Endothelial cell of umbilical vein (primary cell): ENCODE measurements around the gene SH3PXD2B. TPM values are rescaled to one million over a fixed set of nuclear protein-coding genes. Genes with fewer than 3 reads are reported as not detected.

Experiments used
- BruUV-seq: library from RNA; stranded (reverse); fragments of 400-500 nt; replicated peaks from 2 replicates; lab custom pipeline; 2021; lab: Mats Ljungman, UMichigan
- CTCF ChIA-PET: fragments of 300-600, 350-600 bp; sonication (Branson Sonifier 250); formaldehyde crosslinking; loops from one replicate; lab custom pipeline; 2021; ENCODE audit warnings: antibody characterized with exemption, inconsistent platforms; lab: Charles Lee
- POLR2A ChIA-PET: fragments of 300-600, 350-600 bp; sonication (Branson Sonifier 250); formaldehyde crosslinking; loops from one replicate; lab custom pipeline; 2021; ENCODE audit warnings: antibody characterized with exemption, inconsistent platforms; lab: Charles Lee
- DNase-seq: peaks from one replicate; pipeline ENCODE4 v3.0.0-alpha.2; 2011; ENCODE audit warnings: low read depth, low spot score
- FAIRE-seq: peaks from 2 replicates; lab custom pipeline; 2011; peaks lifted over from hg19 to GRCh38; lab: Jason Lieb, UNC
- H2AFZ ChIP-seq: 2 replicates; pipeline ENCODE4 v1.6.0; 2012; ENCODE audit warnings: low read depth, low read length, control low read depth, inconsistent platforms
- H3K27ac ChIP-seq: 2 replicates; pipeline ENCODE4 v1.5.1; 2011; ENCODE audit warnings: low read depth, mild to moderate bottlenecking, control low read depth, low read length, moderate library complexity; ENCODE audit not compliant: insufficient read depth
- H3K27me3 ChIP-seq, 2 experiments: 2 replicates each; pipeline versions ENCODE4 v1.6.0 to v1.6.1; 2011; ENCODE audit warnings: low read length in 2 of 2, mixed read lengths in 1 of 2; ENCODE audit not compliant: control insufficient read depth in 2 of 2, insufficient read depth in 2 of 2
- H3K36me3 ChIP-seq, 2 experiments: 2 replicates in 1 of 2; 3 replicates in 1 of 2; pipeline ENCODE4 v1.5.1; 2011; ENCODE audit warnings: low read length in 2 of 2, mild to moderate bottlenecking in 1 of 2, moderate library complexity in 1 of 2; ENCODE audit not compliant: control insufficient read depth in 2 of 2, insufficient read depth in 2 of 2; ENCODE audit errors: extremely low read depth in 1 of 2
- H3K4me1 ChIP-seq: 3 replicates; pipeline ENCODE4 v1.5.1; 2011; ENCODE audit warnings: mild to moderate bottlenecking, low read length; ENCODE audit not compliant: control insufficient read depth, insufficient read depth; ENCODE audit errors: extremely low read depth
- H3K4me2 ChIP-seq: 2 replicates; pipeline ENCODE4 v1.6.1; 2011; ENCODE audit warnings: low read length, control low read depth, mixed read lengths; ENCODE audit not compliant: insufficient read depth
- H3K4me3 ChIP-seq, 3 experiments: fragments of 200-600 bp in 1 of 3; sonication (generic), shearing (Covaris generic) in 1 of 3; replicated peaks in 1 of 3; 2 replicates each; pipeline ENCODE4 v1.5.1; 2011 to 2016; ENCODE audit warnings: control low read depth in 3 of 3, low read length in 3 of 3, mild to moderate bottlenecking in 2 of 3, inconsistent platforms in 1 of 3, low read depth in 1 of 3, moderate library complexity in 1 of 3; ENCODE audit not compliant: insufficient read depth in 1 of 3
- H3K79me2 ChIP-seq: 2 replicates; pipeline ENCODE4 v1.6.0; 2012; ENCODE audit warnings: low read length, inconsistent platforms; ENCODE audit not compliant: control insufficient read depth, insufficient read depth
- H3K9ac ChIP-seq: replicated peaks from 2 replicates; pipeline ENCODE3; 2011; ENCODE audit warnings: low read length, control low read depth; ENCODE audit not compliant: insufficient read depth; ENCODE audit errors: extremely low read depth
- H3K9me1 ChIP-seq: replicated peaks from 3 replicates; pipeline ENCODE4 v1.6.0; 2011; ENCODE audit warnings: mild to moderate bottlenecking, low read length; ENCODE audit not compliant: control insufficient read depth, insufficient read depth; ENCODE audit errors: extremely low read depth
- H3K9me3 ChIP-seq: replicated peaks from 2 replicates; pipeline ENCODE4 v1.5.1; 2012; ENCODE audit warnings: low read length, inconsistent platforms; ENCODE audit not compliant: control insufficient read depth, insufficient read depth
- H4K20me1 ChIP-seq: replicated peaks from 2 replicates; pipeline ENCODE3; 2011; ENCODE audit warnings: mild to moderate bottlenecking, low read length; ENCODE audit not compliant: control insufficient read depth, insufficient read depth; ENCODE audit errors: extremely low read depth
- EZH2 ChIP-seq: IDR thresholded peaks from 2 replicates; pipeline ENCODE4 v1.6.1; 2012; ENCODE audit warnings: borderline replicate concordance, low read depth, mild to moderate bottlenecking, moderate library complexity, low read length, inconsistent platforms; ENCODE audit not compliant: severe bottlenecking
- FOS ChIP-seq: IDR thresholded peaks from 2 replicates; pipeline ENCODE4 v1.6.1; 2011; ENCODE audit warnings: mild to moderate bottlenecking, low read length, moderate library complexity, borderline replicate concordance; ENCODE audit not compliant: insufficient read depth
- GATA2 ChIP-seq: IDR thresholded peaks from 2 replicates; pipeline ENCODE4 v1.7.0; 2011; ENCODE audit warnings: low read depth, mild to moderate bottlenecking, moderate library complexity, mixed read lengths, low read length; ENCODE audit not compliant: insufficient read length, insufficient read depth
- JUN ChIP-seq: IDR thresholded peaks from 2 replicates; pipeline ENCODE4 v1.6.1; 2011; ENCODE audit warnings: borderline replicate concordance, low read depth; ENCODE audit not compliant: insufficient read length, insufficient read depth
- MYC ChIP-seq: IDR thresholded peaks from one replicate; pipeline ENCODE4 v1.6.1; 2011; ENCODE audit warnings: mild to moderate bottlenecking, low read depth, low read length
- POLR2A ChIP-seq: IDR thresholded peaks from 2 replicates; pipeline ENCODE4 v1.6.1; 2012; ENCODE audit warnings: low read depth, mild to moderate bottlenecking, control low read depth, low read length
- POLR2AphosphoS5 ChIP-seq: IDR thresholded peaks from 2 replicates; pipeline ENCODE4 v1.6.1; 2012; ENCODE audit warnings: low read depth, mild to moderate bottlenecking, control low read depth, low read length, moderate library complexity; ENCODE audit not compliant: insufficient read depth
- dilution Hi-C: fragments of 300-500 bp; cut with MboI; formaldehyde crosslinking; loops from one replicate; pipeline ENCODE4 v1.15.0; 2019; ENCODE audit warnings: low sequenced_read_pairs; ENCODE audit not compliant: extremely low pct_ligation_motif_present
- intact Hi-C: fragments of 100-400 bp; cut with micrococcal nuclease; formaldehyde crosslinking; loops from one replicate; pipeline ENCODE4 v1.10.0; 2022
- polyA plus RNA-seq, 4 experiments: library from polyadenylated mRNA; depleted of rRNA in 3 of 4; stranded (reverse) in 3 of 4; unstranded in 1 of 4; fragments of >200 nt; gene quantifications; 2 replicates each; pipeline versions ENCODE4 v1.2.1 to v1.2.3, GENCODE V29; 2011 to 2012; ENCODE audit warnings: missing spikeins in 1 of 4
- total RNA-seq: library from RNA; stranded (reverse); gene quantifications from 2 replicates; pipeline ENCODE4 v1.2.3, GENCODE V29; 2021
- TF ChIP-seq, protein P1 (sequence below): IDR thresholded peaks from 2 replicates; pipeline ENCODE4 v1.6.1; 2011; ENCODE audit not compliant: insufficient read depth, insufficient read length
- TF ChIP-seq, protein P2 (sequence below), 2 donors: IDR thresholded peaks; 1 replicate in 1 of 2; 2 replicates in 1 of 2; pipeline ENCODE4 v1.5.1; 2011; ENCODE audit warnings: low read length in 2 of 2, mild to moderate bottlenecking in 2 of 2, moderate library complexity in 2 of 2, control low read depth in 1 of 2, inconsistent platforms in 1 of 2, low read depth in 1 of 2; ENCODE audit not compliant: insufficient read depth in 1 of 2; ENCODE audit errors: extremely low read depth in 1 of 2

SH3PXD2B gene
- total and polyA plus RNA-seq, 2 donors (not counting 3 experiments of a cell fraction or from before 2014, with no cell fraction given), result 23.5 to 66.3 TPM

DNA sequence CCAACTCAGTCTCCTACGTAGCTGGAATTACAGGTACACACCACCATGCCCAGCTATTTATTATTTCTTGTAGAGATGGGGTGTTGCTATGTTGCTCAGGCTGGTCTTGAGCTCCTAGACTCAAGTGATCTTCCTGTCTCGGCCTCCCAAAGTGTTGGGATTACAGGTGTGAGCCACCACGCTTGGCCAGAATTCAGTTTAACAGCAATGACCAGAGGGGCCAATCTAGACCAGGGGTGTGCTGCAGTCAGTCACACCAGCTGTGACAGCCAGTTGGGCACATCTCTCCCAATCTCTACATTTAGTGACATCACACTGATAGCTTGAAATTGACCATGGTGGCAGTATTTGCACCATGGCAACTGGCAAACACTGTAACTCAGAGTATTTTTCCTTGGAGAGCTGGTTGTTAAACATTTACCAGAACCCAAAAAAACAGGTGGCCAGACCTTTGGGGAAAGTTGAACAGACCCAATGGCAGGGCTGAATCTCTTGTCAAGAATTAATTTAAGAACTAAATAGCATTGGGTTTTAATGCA is 103.0 kb downstream of the SH3PXD2B start:
- Histone ChIP-seq H3K4me2 (no peak overlapping the region), H3K9me1 (no peaks in the 10 kb centered on the region), H3K4me3 (no peak overlapping the region), H3K4me1 (peaks cover 6% of the 10 kb centered on the region), H3K9ac (no peak overlapping the region), H3K27ac (no peak overlapping the region), H3K27me3 (no peaks in the 10 kb centered on the region), H3K36me3 (peaks cover 17 to 39% of the 10 kb centered on the region in 2 experiments), H3K79me2 (no peaks in the 10 kb centered on the region), H3K9me3 (no peaks in the 10 kb centered on the region), H2AFZ (no peak overlapping the region), H4K20me1 (no peaks in the 10 kb centered on the region)
- DNase-seq (no peak), FAIRE-seq (no peak)
- dilution Hi-C loops, result no loop called here
- no TSS peak for BruUV-seq
- ChIA-PET POLR2A (no interaction called here), CTCF (interaction anchor here (0.8 kb wide), 1 partner anchor 101 kb away, joined by 3 read pairs; no protein-coding TSS in a partner anchor)
- no peak for TF ChIP-seq POLR2AphosphoS5
- TF ChIP-seq FOS, result no peak
- TF ChIP-seq, protein P1, sequence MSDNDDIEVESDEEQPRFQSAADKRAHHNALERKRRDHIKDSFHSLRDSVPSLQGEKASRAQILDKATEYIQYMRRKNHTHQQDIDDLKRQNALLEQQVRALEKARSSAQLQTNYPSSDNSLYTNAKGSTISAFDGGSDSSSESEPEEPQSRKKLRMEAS, result no peak
- no peak for TF ChIP-seq GATA2
- TF ChIP-seq MYC, result no peak
- no peak for TF ChIP-seq POLR2A
- no peak for TF ChIP-seq JUN
- no peak for TF ChIP-seq EZH2
- TF ChIP-seq, protein P2, sequence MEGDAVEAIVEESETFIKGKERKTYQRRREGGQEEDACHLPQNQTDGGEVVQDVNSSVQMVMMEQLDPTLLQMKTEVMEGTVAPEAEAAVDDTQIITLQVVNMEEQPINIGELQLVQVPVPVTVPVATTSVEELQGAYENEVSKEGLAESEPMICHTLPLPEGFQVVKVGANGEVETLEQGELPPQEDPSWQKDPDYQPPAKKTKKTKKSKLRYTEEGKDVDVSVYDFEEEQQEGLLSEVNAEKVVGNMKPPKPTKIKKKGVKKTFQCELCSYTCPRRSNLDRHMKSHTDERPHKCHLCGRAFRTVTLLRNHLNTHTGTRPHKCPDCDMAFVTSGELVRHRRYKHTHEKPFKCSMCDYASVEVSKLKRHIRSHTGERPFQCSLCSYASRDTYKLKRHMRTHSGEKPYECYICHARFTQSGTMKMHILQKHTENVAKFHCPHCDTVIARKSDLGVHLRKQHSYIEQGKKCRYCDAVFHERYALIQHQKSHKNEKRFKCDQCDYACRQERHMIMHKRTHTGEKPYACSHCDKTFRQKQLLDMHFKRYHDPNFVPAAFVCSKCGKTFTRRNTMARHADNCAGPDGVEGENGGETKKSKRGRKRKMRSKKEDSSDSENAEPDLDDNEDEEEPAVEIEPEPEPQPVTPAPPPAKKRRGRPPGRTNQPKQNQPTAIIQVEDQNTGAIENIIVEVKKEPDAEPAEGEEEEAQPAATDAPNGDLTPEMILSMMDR (IDR thresholded peaks at IDR 0.05; ENCODE audit: extremely low read depth in 1 of 2, insufficient read depth in 1 of 2, low read depth in 1 of 2, low read length in 2 of 2), result no peak
- intact Hi-C loops, result no loop called here
